H1 (cell line): ENCODE data around the gene EGFLAM. TPM values are rescaled to one million over a fixed set of nuclear protein-coding genes. Genes with fewer than 3 reads are reported as not detected.

Source experiments
- CTCF ChIA-PET: fragments of 300-600 bp; sonication (Branson Sonifier 250); formaldehyde crosslinking; loops from one replicate; lab custom pipeline; 2021; ENCODE audit not compliant: partially characterized antibody; lab: Charles Lee
- POLR2A ChIA-PET: fragments of 300-600 bp; sonication (Branson Sonifier 250); formaldehyde crosslinking; loops from one replicate; lab custom pipeline; 2021; ENCODE audit warnings: inconsistent platforms; ENCODE audit not compliant: partially characterized antibody; lab: Charles Lee
- DNase-seq, 2 experiments: peaks; one replicate each; pipeline versions ENCODE4 v3.0.0 to v3.0.0-alpha.2; 2010 to 2022; ENCODE audit warnings: low spot score in 2 of 2, low read depth in 1 of 2, mixed read lengths in 1 of 2
- FAIRE-seq: peaks from 2 replicates; lab custom pipeline; 2011; peaks lifted over from hg19 to GRCh38; lab: Jason Lieb, UNC
- H2AFZ ChIP-seq: 2 replicates; pipeline ENCODE4 v1.8.1; 2012; ENCODE audit warnings: low read length, inconsistent platforms
- H2AK5ac ChIP-seq: 2 replicates; pipeline ENCODE4 v1.6.1; 2013; ENCODE audit warnings: low read depth, low read length
- H2BK120ac ChIP-seq: replicated peaks from 2 replicates; pipeline ENCODE3; 2013; ENCODE audit warnings: low read depth, low read length, inconsistent platforms
- H2BK12ac ChIP-seq: 2 replicates; pipeline ENCODE4 v1.6.1; 2013; ENCODE audit warnings: low read depth, low read length
- H2BK15ac ChIP-seq: 2 replicates; pipeline ENCODE4 v1.6.1; 2013; ENCODE audit warnings: low read length
- H2BK20ac ChIP-seq: 2 replicates; pipeline ENCODE4 v1.6.1; 2013; ENCODE audit warnings: low read length
- H2BK5ac ChIP-seq: 2 replicates; pipeline ENCODE4 v1.6.1; 2013; ENCODE audit warnings: low read depth, low read length
- H3K14ac ChIP-seq: 2 replicates; pipeline ENCODE4 v1.6.1; 2013; ENCODE audit warnings: inconsistent platforms; ENCODE audit not compliant: insufficient read length
- H3K18ac ChIP-seq: 2 replicates; pipeline ENCODE4 v1.6.1; 2013; ENCODE audit warnings: low read length; ENCODE audit errors: extremely low read depth
- H3K23ac ChIP-seq: 2 replicates; pipeline ENCODE4 v1.6.1; 2013; ENCODE audit warnings: inconsistent platforms; ENCODE audit not compliant: insufficient read length
- H3K23me2 ChIP-seq: 2 replicates; pipeline ENCODE4 v1.6.1; 2013; ENCODE audit warnings: low read depth, low read length
- H3K27ac ChIP-seq: 2 replicates; pipeline ENCODE4 v1.6.1; 2011; ENCODE audit warnings: low read depth, low read length, inconsistent platforms
- H3K27me3 ChIP-seq, 4 experiments: replicated peaks in 1 of 4; 1 replicate in 1 of 4; 2 replicates in 3 of 4; pipeline versions ENCODE4 v1.6.1 to v1.8.1; 2011 to 2013; ENCODE audit warnings: low read length in 3 of 4, mild to moderate bottlenecking in 3 of 4, inconsistent platforms in 2 of 4, mixed read lengths in 2 of 4, moderate library complexity in 1 of 4; ENCODE audit not compliant: control insufficient read depth in 3 of 4, insufficient read depth in 3 of 4; ENCODE audit errors: extremely low read depth in 1 of 4
- H3K36me3 ChIP-seq, 4 experiments: 2 replicates each; pipeline versions ENCODE4 v1.6.1 to v1.8.1; 2011 to 2013; ENCODE audit warnings: mild to moderate bottlenecking in 4 of 4, low read length in 3 of 4, moderate library complexity in 2 of 4, control low read depth in 1 of 4, inconsistent platforms in 1 of 4; ENCODE audit not compliant: insufficient read depth in 4 of 4, control insufficient read depth in 2 of 4
- H3K4ac ChIP-seq: replicated peaks from 2 replicates; pipeline ENCODE3; 2013; ENCODE audit warnings: low read length, low read depth, mixed read lengths, inconsistent platforms; ENCODE audit not compliant: insufficient read length
- H3K4me1 ChIP-seq, 4 experiments: replicated peaks in 1 of 4; 1 replicate in 1 of 4; 2 replicates in 3 of 4; pipeline versions ENCODE4 v1.6.1 to v1.8.1; 2011 to 2013; ENCODE audit warnings: low read length in 3 of 4, inconsistent platforms in 2 of 4, mixed read lengths in 1 of 4; ENCODE audit not compliant: insufficient read depth in 4 of 4, control insufficient read depth in 3 of 4
- H3K4me2 ChIP-seq, 2 experiments: 2 replicates each; pipeline versions ENCODE4 v1.6.1 to v1.8.1; 2011 to 2013; ENCODE audit warnings: low read depth in 2 of 2, low read length in 2 of 2, control low read depth in 1 of 2, inconsistent platforms in 1 of 2, mild to moderate bottlenecking in 1 of 2; ENCODE audit not compliant: insufficient read depth in 1 of 2
- H3K4me3 ChIP-seq, 4 experiments: fragments of 200-600, 300-600 bp in 1 of 4; sonication (generic), shearing (Covaris generic), sonication (Bioruptor Twin) in 1 of 4; 2 replicates each; pipeline versions ENCODE4 v1.5.1 to v1.8.1; 2011 to 2016; ENCODE audit warnings: low read length in 4 of 4, low read depth in 3 of 4, control low read depth in 2 of 4, inconsistent platforms in 2 of 4, mild to moderate bottlenecking in 2 of 4, mixed read lengths in 1 of 4, moderate library complexity in 1 of 4; ENCODE audit not compliant: insufficient read depth in 2 of 4; ENCODE audit errors: extremely low read depth in 1 of 4
- H3K56ac ChIP-seq: replicated peaks from 2 replicates; pipeline ENCODE3; 2013; ENCODE audit warnings: low read depth, mild to moderate bottlenecking, mixed read lengths, low read length, inconsistent platforms; ENCODE audit not compliant: insufficient read length
- H3K79me1 ChIP-seq: 2 replicates; pipeline ENCODE4 v1.6.1; 2013; ENCODE audit warnings: low read depth, low read length, control low read depth
- H3K79me2 ChIP-seq, 2 experiments: 2 replicates each; pipeline versions ENCODE4 v1.6.1 to v1.8.1; 2012 to 2013; ENCODE audit warnings: low read length in 2 of 2, mild to moderate bottlenecking in 2 of 2, inconsistent platforms in 1 of 2; ENCODE audit not compliant: insufficient read depth in 2 of 2, control insufficient read depth in 1 of 2
- H3K9ac ChIP-seq, 4 experiments: replicated peaks in 1 of 4; 1 replicate in 1 of 4; 2 replicates in 3 of 4; pipeline versions ENCODE4 v1.6.1 to v1.8.1; 2011 to 2013; ENCODE audit warnings: low read depth in 3 of 4, low read length in 3 of 4, control low read depth in 2 of 4, mild to moderate bottlenecking in 2 of 4, moderate library complexity in 2 of 4, inconsistent platforms in 1 of 4; ENCODE audit errors: extremely low read depth in 1 of 4
- H3K9me3 ChIP-seq, 2 experiments: 2 replicates each; pipeline versions ENCODE4 v1.6.1 to v1.8.1; 2012 to 2013; ENCODE audit warnings: mild to moderate bottlenecking in 2 of 2, moderate library complexity in 2 of 2, control low read depth in 1 of 2, inconsistent platforms in 1 of 2, low read depth in 1 of 2, low read length in 1 of 2, mixed read lengths in 1 of 2; ENCODE audit not compliant: insufficient read depth in 2 of 2
- H4K20me1 ChIP-seq, 2 experiments: replicated peaks in 1 of 2; 2 replicates each; pipeline versions ENCODE3 to v1.8.1; 2011 to 2013; ENCODE audit warnings: inconsistent platforms in 2 of 2, low read length in 2 of 2, mild to moderate bottlenecking in 1 of 2; ENCODE audit not compliant: insufficient read depth in 2 of 2, control insufficient read depth in 1 of 2
- H4K5ac ChIP-seq: 2 replicates; pipeline ENCODE4 v1.6.1; 2013; ENCODE audit warnings: low read length, low read depth, mixed read lengths, inconsistent platforms; ENCODE audit not compliant: insufficient read length
- H4K8ac ChIP-seq: 2 replicates; pipeline ENCODE4 v1.8.0; 2013; ENCODE audit warnings: mild to moderate bottlenecking, moderate library complexity, low read length, inconsistent platforms; ENCODE audit not compliant: insufficient read depth; ENCODE audit errors: extremely low read depth
- H4K91ac ChIP-seq: replicated peaks from 2 replicates; pipeline ENCODE3; 2013; ENCODE audit warnings: low read length, mixed read lengths, inconsistent platforms; ENCODE audit not compliant: insufficient read length
- WGBS, 2 experiments: shearing (Covaris generic) in 1 of 2; methylation state at CpG; one replicate each; pipeline versions ENCODE4 v1.1.6 to v1.1.7; 2013 to 2015; ENCODE audit warnings: low lambda C conversion rate in 2 of 2, mixed read lengths in 2 of 2, inconsistent platforms in 1 of 2, low coverage in 1 of 2, missing lambda C conversion rate in 1 of 2; ENCODE audit not compliant: insufficient replicate concordance in 2 of 2, insufficient coverage in 1 of 2, insufficient read length in 1 of 2; ENCODE audit errors: extremely low coverage in 1 of 2, missing lambda C conversion rate in 1 of 2; 5-methylcytosine and 5-hydroxymethylcytosine counted together
- polyA plus RNA-seq, 7 experiments: library from polyadenylated mRNA; depleted of rRNA in 3 of 7; stranded (reverse) in 5 of 7; unstranded in 2 of 7; fragments of >200 nt in 5 of 7; fragments of 200-250 nt in 2 of 7; gene quantifications; 1 replicate in 5 of 7; 2 replicates in 1 of 7; 4 replicates in 1 of 7; pipeline versions ENCODE4 v1.2.1 to v1.2.3, GENCODE V29; 2011 to 2013; ENCODE audit warnings: missing spikeins in 2 of 7, mixed read lengths in 2 of 7
- total RNA-seq: library from RNA; stranded (reverse); fragmentation: NEBNext Ultra II Directional; extraction: Animal tissue kit (Norgen Biotek cat#: 25700); gene quantifications from 2 replicates; pipeline ENCODE4 v1.2.1, GENCODE V29; 2021
- TF ChIP-seq, protein P1 (sequence below): IDR thresholded peaks from 2 replicates; pipeline ENCODE4 v1.6.1; 2011; ENCODE audit warnings: low read depth, mild to moderate bottlenecking, low read length; ENCODE audit not compliant: insufficient read depth

Gene EGFLAM
- total and polyA plus RNA-seq, 2 of the 8 experiments (the other 6 are each of a cell fraction or from before 2014, with no cell fraction given) = 0.20 to 0.24 TPM

GRCh38 chr5:38226091-38226490 lies 32.3 kb upstream of the EGFLAM start:
- POLR2A ChIA-PET = no interaction called here

More at GRCh38 chr5:38226091-38226490, 32.3 kb upstream of the EGFLAM start:
- Histone ChIP-seq H2AK5ac (no peak overlapping the region), H4K5ac (no peak overlapping the region), H2BK20ac (no peak overlapping the region), H4K8ac (no peak overlapping the region), H3K79me2 (no peaks in the 10 kb centered on the region), H3K79me1 (no peaks in the 10 kb centered on the region), H3K4me2 (no peak overlapping the region), H3K23ac (no peak overlapping the region), H3K27me3 (no peaks in the 10 kb centered on the region), H3K36me3 (no peaks in the 10 kb centered on the region), H3K4ac (no peak overlapping the region), H2BK15ac (no peak overlapping the region), H2AFZ (no peak overlapping the region), H2BK120ac (no peak overlapping the region), H3K23me2 (no peaks in the 10 kb centered on the region), H2BK12ac (no peak overlapping the region), H3K14ac (no peak overlapping the region), H3K18ac (no peak overlapping the region), H4K91ac (no peak overlapping the region), H3K27ac (no peak overlapping the region), H3K9me3 (no peaks in the 10 kb centered on the region), H3K56ac (no peak overlapping the region), H3K4me3 (no peak overlapping the region), H4K20me1 (no peaks in the 10 kb centered on the region), H3K9ac (no peak overlapping the region), H2BK5ac (no peak overlapping the region), H3K4me1 (no peaks in the 10 kb centered on the region)
- DNase-seq (no peak), FAIRE-seq (no peak)
- TF ChIP-seq, protein P1, sequence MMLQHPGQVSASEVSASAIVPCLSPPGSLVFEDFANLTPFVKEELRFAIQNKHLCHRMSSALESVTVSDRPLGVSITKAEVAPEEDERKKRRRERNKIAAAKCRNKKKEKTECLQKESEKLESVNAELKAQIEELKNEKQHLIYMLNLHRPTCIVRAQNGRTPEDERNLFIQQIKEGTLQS = no peak
- 99% methylated on average over 7 of the region's 7 CpGs; no CpG with 5 or more reads in 1 of the 2 experiments for WGBS, 2 experiments
- CTCF ChIA-PET = interaction anchor here (0.8 to 1.6 kb wide), 4 partner anchors 15 to 451 kb away, joined by 3 to 5 read pairs (median 4); partner anchors contain the start of gene EGFLAM
